ENCODE data around the gene EID2. TPM values are rescaled to one million over a fixed set of nuclear protein-coding genes. Genes with fewer than 3 reads are reported as not detected.

The EID2 gene
- total and polyA plus RNA-seq, 2 of the 13 experiments (the other 11 are each of a cell fraction or from before 2014, with no cell fraction given): 3.7 to 14.1 TPM

GRCh38 chr19:39543477-39543857, 3.5 kb upstream of the EID2 start:
- H3K4me2 ChIP-seq (ENCODE audit: low read depth, low read length): no peak overlapping the region
- H3K79me2 ChIP-seq (ENCODE audit: insufficient read depth, low read length): peaks cover 11% of the 10 kb centered on the region
- peaks cover 26% of the 10 kb centered on the region for H3K4me1 ChIP-seq (ENCODE audit: insufficient read depth, low read length)
- POLR2A ChIA-PET: interaction anchor here (1.3 kb wide), 1 partner anchor 107 kb away, joined by 3 read pairs; the partner anchor contains the start of gene RPS16
- in situ Hi-C loops (cut with HindIII; ENCODE audit: extremely low pct_ligation_motif_present, low pct_unique_long_range_greater_than_20kb) (no loop called here), intact Hi-C loops (cut with micrococcal nuclease; ENCODE audit: unreplicated experiment) (no loop called here)
- H3K36me3 ChIP-seq (replicated peaks in 1 of 2; ENCODE audit: control insufficient read depth in 1 of 2, insufficient read depth in 2 of 2, low read length in 2 of 2): no peaks in the 10 kb centered on the region
- H4K20me1 ChIP-seq (ENCODE audit: insufficient read depth, low read length): no peaks in the 10 kb centered on the region
- TF ChIP-seq ZNF780A (CRISPR knock-in tag; IDR thresholded peaks at IDR 0.05) (no peak), ZNF768 (CRISPR knock-in tag; IDR thresholded peaks at IDR 0.05) (no peak), SAFB2 (CRISPR knock-in tag; IDR thresholded peaks at IDR 0.05; ENCODE audit: borderline replicate concordance, low read depth) (no peak)
- no peaks in the 10 kb centered on the region for H3K9me3 ChIP-seq (ENCODE audit: low read length)
- H3K4me3 ChIP-seq (replicated peaks in 1 of 3; ENCODE audit: insufficient read depth in 1 of 3, low read depth in 2 of 3, low read length in 3 of 3): no peak overlapping the region
- H3K27me3 ChIP-seq (ENCODE audit: control insufficient read depth in 1 of 2, insufficient read depth in 2 of 2, low read length in 2 of 2): peaks cover 1 to 15% of the 10 kb centered on the region in 2 experiments; a peak in 3 of 5 replicates
- CTCF ChIA-PET (ENCODE audit: low intra/inter-chr PET ratio, low total read pairs): no interaction called here
- no peak overlapping the region for H3K9ac ChIP-seq (ENCODE audit: insufficient read depth, low read depth, low read length)
- H3K27ac ChIP-seq (ENCODE audit: extremely low read length, insufficient read depth, low read length): no peak overlapping the region
- DNase-seq (ENCODE audit: low spot score) (no peak), FAIRE-seq (no peak), ATAC-seq (no peak)
- 0% methylated on average over 3 of the region's 3 CpGs for WGBS (ENCODE audit: low lambda C conversion rate)
- no TSS peak for BruUV-seq (replicated peaks)
- H2AFZ ChIP-seq (ENCODE audit: low read length): no peak overlapping the region

- ChIA-PET POLR2A (no interaction called here), CTCF (ENCODE audit: low intra/inter-chr PET ratio, low total read pairs) (no interaction called here)
- 35% methylated on average over 2 of the region's 2 CpGs for WGBS (ENCODE audit: low lambda C conversion rate)
- H3K36me3 ChIP-seq (replicated peaks in 1 of 2; ENCODE audit: control insufficient read depth in 1 of 2, insufficient read depth in 2 of 2, low read length in 2 of 2): no peaks in the 10 kb centered on the region
- H3K4me1 ChIP-seq (ENCODE audit: insufficient read depth, low read length): peaks cover 34% of the 10 kb centered on the region
- in situ Hi-C loops (cut with HindIII; ENCODE audit: extremely low pct_ligation_motif_present, low pct_unique_long_range_greater_than_20kb) (no loop called here), intact Hi-C loops (cut with micrococcal nuclease; ENCODE audit: unreplicated experiment) (no loop called here)
- no TSS peak for BruUV-seq (replicated peaks)
- H3K79me2 ChIP-seq (ENCODE audit: insufficient read depth, low read length): peaks cover 15% of the 10 kb centered on the region
- TF ChIP-seq KDM5A (IDR thresholded peaks at IDR 0.05; ENCODE audit: borderline replicate concordance, low read length) (no peak), TEF (CRISPR knock-in tag; IDR thresholded peaks at IDR 0.05) (no peak)
- no peak overlapping the region for H3K4me2 ChIP-seq (ENCODE audit: low read depth, low read length)
- FAIRE-seq: no peak
- H3K27ac ChIP-seq (ENCODE audit: extremely low read length, insufficient read depth, low read length): no peak overlapping the region
- H4K20me1 ChIP-seq (ENCODE audit: insufficient read depth, low read length): no peaks in the 10 kb centered on the region
- H3K9me3 ChIP-seq (ENCODE audit: low read length): no peaks in the 10 kb centered on the region
- DNase-seq (ENCODE audit: low spot score): no peak
- ATAC-seq: no peak
- H3K4me3 ChIP-seq (replicated peaks in 1 of 3; ENCODE audit: insufficient read depth in 1 of 3, low read depth in 2 of 3, low read length in 3 of 3): no peak overlapping the region
- no peak overlapping the region for H2AFZ ChIP-seq (ENCODE audit: low read length)
- no peak overlapping the region for H3K9ac ChIP-seq (ENCODE audit: insufficient read depth, low read depth, low read length)
- peaks cover under 1 to 11% of the 10 kb centered on the region in 2 experiments; a peak in 2 of 5 replicates for H3K27me3 ChIP-seq (ENCODE audit: control insufficient read depth in 1 of 2, insufficient read depth in 2 of 2, low read length in 2 of 2)
These were observed 2.2 kb upstream of the EID2 start for GRCh38 chr19:39542206-39542605.

Data from HepG2 (cell line).